ENCODE results near the gene USP15. TPM values are rescaled to one million over a fixed set of nuclear protein-coding genes. Genes with fewer than 3 reads are reported as not detected.

The USP15 gene
- total RNA-seq, 1 donor from 2014 or later: 150 TPM

- H3K36me3 Mint-ChIP-seq (ENCODE audit: low read depth): peaks cover 16% of the 10 kb centered on the region
- DNase-seq: no peak
- no peak overlapping the region for H3K4me3 Mint-ChIP-seq
- no peak overlapping the region for H3K27ac Mint-ChIP-seq
- peaks cover 20% of the 10 kb centered on the region for H3K4me1 Mint-ChIP-seq
- H3K27me3 Mint-ChIP-seq: no peaks in the 10 kb centered on the region
- H3K9me3 Mint-ChIP-seq: no peaks in the 10 kb centered on the region
- POLR2A ChIA-PET: no interaction called here
- CTCF ChIA-PET: interaction anchor here (0.9 kb wide), 1 partner anchor 9 kb away, joined by 4 read pairs; no protein-coding TSS in a partner anchor
- TF ChIP-seq CTCF (IDR thresholded peaks at IDR 0.05): no peak
- intact Hi-C loops (cut with micrococcal nuclease): no loop called here
- no peak for ATAC-seq (ENCODE audit: low read depth)
These were observed 3.7 kb upstream of the USP15 start for GRCh38 chr12:62256408-62257096.

- POLR2A ChIA-PET: interaction anchor here (0.7 to 2.8 kb wide), 2 partner anchors 92 to 345 kb away, joined by 4 to 41 read pairs; no protein-coding TSS in a partner anchor
- TF ChIP-seq CTCF (IDR thresholded peaks at IDR 0.05): no peak
- Mint-ChIP-seq H3K9me3 (no peaks in the 10 kb centered on the region), H3K4me1 (peaks cover 34% of the 10 kb centered on the region), H3K27ac (peak overlapping the region; percentile 100), H3K27me3 (no peaks in the 10 kb centered on the region), H3K36me3 (ENCODE audit: low read depth) (peaks cover 16% of the 10 kb centered on the region), H3K4me3 (no peak overlapping the region)
- ATAC-seq (ENCODE audit: low read depth) (no peak), DNase-seq (no peak)
- intact Hi-C loops (cut with micrococcal nuclease): no loop called here
- CTCF ChIA-PET: no interaction called here
These were observed 2.0 kb upstream of the USP15 start for GRCh38 chr12:62258231-62258630.

- H3K4me1 Mint-ChIP-seq: peaks cover 43% of the 10 kb centered on the region
- H3K36me3 Mint-ChIP-seq (ENCODE audit: low read depth): peaks cover 18% of the 10 kb centered on the region
- peak overlapping the region; percentile 100 for H3K4me3 Mint-ChIP-seq
- no peaks in the 10 kb centered on the region for H3K9me3 Mint-ChIP-seq
- H3K27me3 Mint-ChIP-seq: no peaks in the 10 kb centered on the region
- no peak for ATAC-seq (ENCODE audit: low read depth)
- H3K27ac Mint-ChIP-seq: peak overlapping the region; percentile 100
- ChIA-PET CTCF (interaction anchor here (1.0 kb wide), 1 partner anchor 8 kb away, joined by 4 read pairs; no protein-coding TSS in a partner anchor), POLR2A (interaction anchor here (0.5 to 2.8 kb wide), 6 partner anchors 9 to 344 kb away, joined by 3 to 41 read pairs (median 4); partner anchors contain the start of gene MON2)
- no peak for DNase-seq
- TF ChIP-seq CTCF (IDR thresholded peaks at IDR 0.05): no peak
- intact Hi-C loops (cut with micrococcal nuclease): no loop called here
These were observed 1.1 kb upstream of the USP15 start for GRCh38 chr12:62258941-62259630.

GRCh38 chr12:62259631-62259992 is 592 bp upstream of the USP15 start:
- no peak for TF ChIP-seq CTCF (IDR thresholded peaks at IDR 0.05)
- H3K4me1 Mint-ChIP-seq: peaks cover 48% of the 10 kb centered on the region
- no peak for DNase-seq
- ChIA-PET CTCF (interaction anchor here (1.0 kb wide), 1 partner anchor 9 kb away, joined by 4 read pairs; no protein-coding TSS in a partner anchor), POLR2A (interaction anchor here (0.5 to 2.8 kb wide), 10 partner anchors 9 to 343 kb away, joined by 3 to 41 read pairs (median 4); partner anchors contain the start of gene MON2)
- no peaks in the 10 kb centered on the region for H3K27me3 Mint-ChIP-seq
- H3K9me3 Mint-ChIP-seq: no peaks in the 10 kb centered on the region
- H3K27ac Mint-ChIP-seq: peak overlapping the region; percentile 100
- H3K36me3 Mint-ChIP-seq (ENCODE audit: low read depth): peaks cover 21% of the 10 kb centered on the region
- intact Hi-C loops (cut with micrococcal nuclease): no loop called here
- ATAC-seq (ENCODE audit: low read depth): peak; percentile 9
- H3K4me3 Mint-ChIP-seq: peak overlapping the region; percentile 100

Measured in activated B cell treated with CpG ODN at 0.5 μM for 24 hours (primary cell).